ENCODE measurements around the gene EPB42. TPM values are rescaled to one million over a fixed set of nuclear protein-coding genes. Genes with fewer than 3 reads are reported as not detected.

EPB42 gene
- total RNA-seq, 1 experiment from 2014 or later, result 0.10 TPM

GRCh38 chr15:43256341-43256740 lies 35.5 kb upstream of the EPB42 start:
- CTCF ChIA-PET, result no interaction called here
- Histone ChIP-seq H3K4me3 (ENCODE audit: low read depth in 2 of 2, low read length in 2 of 2) (no peak overlapping the region), H3K9me3 (ENCODE audit: control insufficient read depth, insufficient read depth, low read depth, low read length) (no peaks in the 10 kb centered on the region), H3K27me3 (ENCODE audit: control insufficient read depth, insufficient read depth, low read length) (no peaks in the 10 kb centered on the region; the same call in 1 of the 2 replicates), H3K27ac (ENCODE audit: low read length) (no peak overlapping the region), H3K36me3 (ENCODE audit: control insufficient read depth, insufficient read depth, low read length) (no peaks in the 10 kb centered on the region), H3K4me1 (ENCODE audit: control insufficient read depth, insufficient read depth, low read length) (no peaks in the 10 kb centered on the region)
- DNase-seq (ENCODE audit: low read depth, low spot score) (no peak), ATAC-seq (no peak)
- no TSS peak for BruUV-seq (replicated peaks)
- intact Hi-C loops (cut with micrococcal nuclease; ENCODE audit: unreplicated experiment) (no loop called here), in situ Hi-C loops (cut with HindIII; ENCODE audit: low pct_unique_long_range_greater_than_20kb, low sequenced_read_pairs) (no loop called here)
- TF ChIP-seq POLR2AphosphoS5 (IDR thresholded peaks at IDR 0.05; ENCODE audit: low read depth, low read length) (no peak), SIN3A (IDR thresholded peaks at IDR 0.05; ENCODE audit: borderline replicate concordance, insufficient read depth, low read depth, low read length) (no peak), TCF7L2 (IDR thresholded peaks at IDR 0.05; ENCODE audit: low read depth, low read length) (no peak), REST (IDR thresholded peaks at IDR 0.05; ENCODE audit: insufficient read depth in 1 of 2, low read depth in 2 of 2, low read length in 1 of 2) (no peak), CTCF (IDR thresholded peaks at IDR 0.05) (no peak)
- POLR2A ChIA-PET, result no interaction called here

- no peaks in the 10 kb centered on the region; the same call in 1 of the 2 replicates for H3K27me3 ChIP-seq (ENCODE audit: control insufficient read depth, insufficient read depth, low read length)
- ChIA-PET POLR2A (no interaction called here), CTCF (no interaction called here)
- no peaks in the 10 kb centered on the region for H3K9me3 ChIP-seq (ENCODE audit: control insufficient read depth, insufficient read depth, low read depth, low read length)
- no peaks in the 10 kb centered on the region for H3K4me1 ChIP-seq (ENCODE audit: control insufficient read depth, insufficient read depth, low read length)
- in situ Hi-C loops (cut with HindIII; ENCODE audit: low pct_unique_long_range_greater_than_20kb, low sequenced_read_pairs), result no loop called here
- H3K4me3 ChIP-seq (ENCODE audit: low read depth in 2 of 2, low read length in 2 of 2), result no peak overlapping the region
- TF ChIP-seq SIN3A (IDR thresholded peaks at IDR 0.05; ENCODE audit: borderline replicate concordance, insufficient read depth, low read depth, low read length) (no peak), TCF7L2 (IDR thresholded peaks at IDR 0.05; ENCODE audit: low read depth, low read length) (no peak), CTCF (IDR thresholded peaks at IDR 0.05) (no peak), POLR2AphosphoS5 (IDR thresholded peaks at IDR 0.05; ENCODE audit: low read depth, low read length) (no peak), REST (IDR thresholded peaks at IDR 0.05; ENCODE audit: insufficient read depth in 1 of 2, low read depth in 2 of 2, low read length in 1 of 2) (no peak)
- BruUV-seq (replicated peaks), result no TSS peak
- no peak for DNase-seq (ENCODE audit: low read depth, low spot score)
- no peaks in the 10 kb centered on the region for H3K36me3 ChIP-seq (ENCODE audit: control insufficient read depth, insufficient read depth, low read length)
- intact Hi-C loops (cut with micrococcal nuclease; ENCODE audit: unreplicated experiment), result no loop called here
- H3K27ac ChIP-seq (ENCODE audit: low read length), result no peak overlapping the region
- no peak for ATAC-seq
Observed at GRCh38 chr15:43255376-43255775, 34.6 kb upstream of the EPB42 start.
